Glutamatergic neuron (in vitro differentiated cells): ENCODE data around the gene PALD1. TPM values are rescaled to one million over a fixed set of nuclear protein-coding genes. Genes with fewer than 3 reads are reported as not detected.
A peak's percentile ranks its signal among the peaks of the same experiment; 100 is the strongest.

Source experiments
- DNase-seq: peaks from one replicate; pipeline ENCODE4 v3.0.0; 2022
- H3K27ac Mint-ChIP-seq: one replicate; pipeline ENCODE4 v1.8.0; 2020; ENCODE audit warnings: mild to moderate bottlenecking, mixed read lengths, inconsistent platforms; ENCODE audit not compliant: unreplicated experiment
- H3K27me3 Mint-ChIP-seq: one replicate; pipeline ENCODE4 v1.8.0; 2020; ENCODE audit warnings: mild to moderate bottlenecking, moderate library complexity, mixed read lengths, inconsistent platforms; ENCODE audit not compliant: unreplicated experiment
- H3K36me3 Mint-ChIP-seq: one replicate; pipeline ENCODE4 v1.8.0; 2020; ENCODE audit warnings: mild to moderate bottlenecking, mixed read lengths, inconsistent platforms; ENCODE audit not compliant: unreplicated experiment
- H3K4me1 Mint-ChIP-seq: one replicate; pipeline ENCODE4 v1.8.0; 2020; ENCODE audit warnings: mild to moderate bottlenecking, low read depth, mixed read lengths, inconsistent platforms; ENCODE audit not compliant: unreplicated experiment
- H3K4me3 Mint-ChIP-seq: one replicate; pipeline ENCODE4 v1.8.0; 2020; ENCODE audit warnings: mild to moderate bottlenecking, mixed read lengths, inconsistent platforms; ENCODE audit not compliant: unreplicated experiment
- H3K9me3 Mint-ChIP-seq: one replicate; pipeline ENCODE4 v1.8.0; 2020; ENCODE audit warnings: mild to moderate bottlenecking, moderate library complexity, mixed read lengths, inconsistent platforms; ENCODE audit not compliant: unreplicated experiment
- CTCF ChIP-seq: fragments of 200-600 bp; sonication (generic); IDR thresholded peaks from one replicate; pipeline ENCODE4 v1.5.0; 2021; ENCODE audit not compliant: partially characterized antibody, unreplicated experiment
- total RNA-seq: library from RNA; stranded (reverse); fragmentation: NEBNext Ultra II Directional; extraction: Animal tissue kit (Norgen Biotek cat#: 25700); gene quantifications from one replicate; pipeline ENCODE4 v1.2.1, GENCODE V29; 2021; ENCODE audit not compliant: unreplicated experiment

Gene PALD1
- total RNA-seq, 1 donor from 2014 or later, result 15.5 TPM

GRCh38 chr10:70550459-70550858, 71.9 kb downstream of the PALD1 start:
- H3K27ac Mint-ChIP-seq, result no peak overlapping the region
- TF ChIP-seq CTCF, result no peak
- no peaks in the 10 kb centered on the region for H3K36me3 Mint-ChIP-seq
- H3K9me3 Mint-ChIP-seq, result peaks cover 6% of the 10 kb centered on the region
- no peak overlapping the region for H3K4me3 Mint-ChIP-seq
- H3K27me3 Mint-ChIP-seq, result peaks cover 8% of the 10 kb centered on the region
- H3K4me1 Mint-ChIP-seq, result peaks cover 23% of the 10 kb centered on the region
- DNase-seq, result peak; percentile 44

DNA sequence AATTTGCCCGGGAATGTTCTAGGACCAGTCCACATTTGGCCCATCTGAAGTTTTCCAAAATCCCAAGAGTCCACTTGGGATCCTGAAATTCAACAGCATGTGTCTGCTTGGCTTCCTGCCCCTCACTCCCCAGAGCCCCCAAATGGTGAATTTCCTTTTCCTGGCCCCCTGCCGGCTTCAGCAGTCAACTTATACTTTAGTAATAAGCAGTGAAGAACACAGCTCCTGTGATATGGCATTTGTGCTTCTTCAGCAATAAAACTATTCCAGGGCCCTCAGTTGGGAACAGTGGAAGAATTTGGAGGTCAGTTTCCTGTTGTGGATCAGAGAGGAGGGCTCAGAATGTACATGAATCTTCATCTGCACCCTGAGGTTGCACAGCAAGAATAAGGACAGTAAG, 72.9 kb downstream of the PALD1 start:
- H3K4me3 Mint-ChIP-seq, result no peak overlapping the region
- H3K4me1 Mint-ChIP-seq, result peaks cover 23% of the 10 kb centered on the region
- TF ChIP-seq CTCF, result no peak
- no peaks in the 10 kb centered on the region for H3K36me3 Mint-ChIP-seq
- H3K27me3 Mint-ChIP-seq, result peaks cover 8% of the 10 kb centered on the region
- H3K27ac Mint-ChIP-seq, result no peak overlapping the region
- H3K9me3 Mint-ChIP-seq, result peaks cover 6% of the 10 kb centered on the region
- DNase-seq, result no peak

DNA sequence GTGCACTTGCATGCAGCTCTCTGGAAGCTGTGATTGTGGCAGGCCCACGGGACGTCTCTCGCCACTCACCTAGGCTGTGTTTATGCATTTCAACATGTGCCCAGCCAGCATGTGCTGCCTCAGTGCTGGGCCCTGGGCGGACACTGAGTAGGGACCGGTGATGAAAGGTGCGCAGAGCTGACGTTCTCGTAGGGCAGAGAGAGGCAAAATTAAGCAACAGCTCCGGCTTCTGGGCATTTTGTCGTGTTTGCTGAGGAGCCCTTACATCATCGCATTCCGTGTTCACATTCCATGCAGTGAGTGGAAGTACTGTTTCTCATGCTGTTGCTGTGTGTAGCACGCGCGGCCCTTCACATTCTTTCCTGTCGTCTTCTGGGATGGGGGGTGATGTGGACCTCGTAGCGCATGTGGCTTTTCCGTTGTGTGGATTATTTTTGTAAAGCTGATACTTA, 73.4 kb downstream of the PALD1 start:
- no peak overlapping the region for H3K27ac Mint-ChIP-seq
- H3K36me3 Mint-ChIP-seq, result no peaks in the 10 kb centered on the region
- H3K4me1 Mint-ChIP-seq, result peaks cover 24% of the 10 kb centered on the region
- peaks cover 8% of the 10 kb centered on the region for H3K27me3 Mint-ChIP-seq
- TF ChIP-seq CTCF, result no peak
- no peak overlapping the region for H3K4me3 Mint-ChIP-seq
- no peak for DNase-seq
- peaks cover 6% of the 10 kb centered on the region for H3K9me3 Mint-ChIP-seq

DNA sequence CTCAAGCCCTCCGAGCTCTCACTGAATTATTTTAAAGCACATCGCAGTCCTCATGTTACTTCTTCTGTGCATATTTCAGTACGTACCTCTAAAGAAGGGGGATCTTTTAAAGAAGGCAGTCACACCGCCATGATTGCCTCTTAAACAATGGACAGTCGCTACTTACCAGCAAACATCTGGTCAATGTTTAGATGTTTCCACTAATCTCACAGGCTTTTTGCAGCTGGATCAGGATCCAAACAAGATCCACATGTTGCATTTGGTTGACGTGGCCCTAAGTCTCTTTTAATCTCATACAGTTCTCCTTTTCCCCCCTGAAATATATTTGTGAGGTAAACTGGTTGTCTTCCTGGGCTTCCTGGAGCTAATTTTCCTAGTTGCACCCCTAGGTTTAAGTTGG, 74.0 kb downstream of the PALD1 start:
- Mint-ChIP-seq H3K27ac (no peak overlapping the region), H3K27me3 (peaks cover 8% of the 10 kb centered on the region), H3K4me1 (peaks cover 28% of the 10 kb centered on the region), H3K4me3 (no peak overlapping the region), H3K36me3 (no peaks in the 10 kb centered on the region), H3K9me3 (peaks cover 6% of the 10 kb centered on the region)
- no peak for TF ChIP-seq CTCF
- no peak for DNase-seq

DNA sequence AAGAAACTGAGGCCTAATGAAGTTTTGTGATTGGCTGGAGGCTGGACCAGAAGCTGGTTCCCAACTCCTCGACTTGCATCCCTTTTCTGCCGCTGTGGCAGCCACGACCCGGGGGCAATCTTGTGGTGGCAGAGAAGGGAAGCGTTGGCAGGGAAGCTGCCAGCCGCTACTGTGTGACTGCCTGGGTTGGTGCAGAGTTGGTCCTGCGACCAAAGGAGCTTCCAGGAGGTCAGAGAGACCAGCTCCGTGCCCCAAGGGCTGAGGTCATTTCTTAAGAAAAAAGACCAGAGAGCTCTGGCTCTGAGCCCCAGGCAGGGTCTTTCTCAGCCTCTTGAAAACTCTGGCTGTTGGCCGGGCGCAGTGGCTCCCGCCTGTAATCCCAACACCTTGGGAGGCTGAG, 76.8 kb downstream of the PALD1 start:
- Mint-ChIP-seq H3K36me3 (no peaks in the 10 kb centered on the region), H3K4me3 (no peak overlapping the region), H3K4me1 (peaks cover 37% of the 10 kb centered on the region), H3K27ac (no peak overlapping the region), H3K9me3 (peaks cover 9% of the 10 kb centered on the region), H3K27me3 (peaks cover 13% of the 10 kb centered on the region)
- DNase-seq, result no peak
- TF ChIP-seq CTCF, result no peak
